ENCODE results near the gene NDUFAF4.
A peak's percentile ranks its signal among the peaks of the same experiment; 100 is the strongest.

NDUFAF4 gene

DNA sequence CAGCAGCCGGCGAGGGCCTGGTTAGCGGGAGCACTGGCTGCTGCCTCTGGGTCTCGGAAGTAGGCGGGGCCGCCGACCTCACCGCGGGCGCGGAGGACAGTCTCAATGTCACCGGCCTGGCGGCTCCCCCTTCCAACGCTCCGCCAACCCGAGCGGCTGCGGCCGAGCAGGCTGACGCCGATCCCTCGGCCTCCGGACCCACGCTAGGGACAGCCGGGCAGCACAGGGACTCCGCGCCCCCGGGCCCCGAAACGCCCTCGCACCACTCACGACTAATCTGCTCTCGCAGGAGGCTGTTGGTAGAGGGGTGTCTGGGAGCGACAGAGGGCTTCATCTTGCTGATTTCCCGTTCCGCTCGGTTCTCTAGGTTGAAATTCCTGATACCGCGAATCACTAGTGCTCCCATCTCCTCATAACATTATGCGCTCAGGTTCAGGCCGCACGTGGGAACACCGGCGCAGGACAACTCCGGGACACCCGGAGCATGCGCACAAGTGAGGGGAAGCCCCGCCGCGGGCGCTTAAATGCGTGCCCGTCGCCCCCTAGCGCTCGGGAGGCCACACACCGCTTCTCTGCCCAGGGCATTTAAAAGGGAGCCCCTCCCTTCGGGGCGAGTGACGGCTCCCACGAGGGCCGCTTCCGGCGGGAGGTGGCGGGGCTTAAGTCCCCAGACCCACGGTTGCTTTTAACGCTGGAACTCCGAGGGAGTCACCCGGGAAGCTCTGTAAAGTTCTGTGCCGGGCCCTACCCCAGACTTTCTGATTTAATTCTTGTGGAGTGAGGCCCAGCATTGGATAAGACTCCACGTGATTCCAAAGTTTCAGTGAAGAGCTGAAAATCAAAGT is at the start of gene NDUFAF4:
NDUFAF4 (minus strand) TSS at position 496 of the 845 bp plus-strand sequence; CDS start at position 406, 90 bp downstream.
- peak; percentile 87 to 92 for DNase-seq (ENCODE audit: low read depth in 2 of 2)

DNA sequence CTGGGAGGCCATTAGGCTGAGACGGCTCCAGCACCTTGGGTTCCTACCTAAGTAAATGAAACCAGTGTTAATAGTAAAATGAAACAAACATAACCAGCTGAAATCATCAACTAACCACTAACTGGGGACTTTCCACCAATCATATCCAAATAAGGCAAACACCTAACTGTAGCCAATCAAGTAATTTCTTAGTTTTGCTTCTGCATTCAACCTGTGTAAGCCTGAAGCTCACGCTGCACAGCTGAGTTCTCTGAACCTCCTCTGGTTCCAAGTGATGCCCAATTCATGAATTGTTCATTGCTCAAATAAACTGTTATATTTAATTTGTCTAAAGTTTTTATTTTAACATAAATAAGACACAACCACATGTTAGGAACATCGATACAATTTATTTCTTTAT is 49.4 kb upstream of the NDUFAF4 start:
- no peak for DNase-seq (ENCODE audit: low read depth in 2 of 2)

- no peak for DNase-seq (ENCODE audit: low read depth in 2 of 2)
These were observed 46.0 kb upstream of the NDUFAF4 start for GRCh38 chr6:96943555-96944215.

GRCh38 chr6:96942676-96943075 is 45.0 kb upstream of the NDUFAF4 start:
- no peak for DNase-seq (ENCODE audit: low read depth in 2 of 2)

GRCh38 chr6:96940322-96940721 is 42.6 kb upstream of the NDUFAF4 start:
- DNase-seq (ENCODE audit: low read depth in 2 of 2) = no peak

DNA sequence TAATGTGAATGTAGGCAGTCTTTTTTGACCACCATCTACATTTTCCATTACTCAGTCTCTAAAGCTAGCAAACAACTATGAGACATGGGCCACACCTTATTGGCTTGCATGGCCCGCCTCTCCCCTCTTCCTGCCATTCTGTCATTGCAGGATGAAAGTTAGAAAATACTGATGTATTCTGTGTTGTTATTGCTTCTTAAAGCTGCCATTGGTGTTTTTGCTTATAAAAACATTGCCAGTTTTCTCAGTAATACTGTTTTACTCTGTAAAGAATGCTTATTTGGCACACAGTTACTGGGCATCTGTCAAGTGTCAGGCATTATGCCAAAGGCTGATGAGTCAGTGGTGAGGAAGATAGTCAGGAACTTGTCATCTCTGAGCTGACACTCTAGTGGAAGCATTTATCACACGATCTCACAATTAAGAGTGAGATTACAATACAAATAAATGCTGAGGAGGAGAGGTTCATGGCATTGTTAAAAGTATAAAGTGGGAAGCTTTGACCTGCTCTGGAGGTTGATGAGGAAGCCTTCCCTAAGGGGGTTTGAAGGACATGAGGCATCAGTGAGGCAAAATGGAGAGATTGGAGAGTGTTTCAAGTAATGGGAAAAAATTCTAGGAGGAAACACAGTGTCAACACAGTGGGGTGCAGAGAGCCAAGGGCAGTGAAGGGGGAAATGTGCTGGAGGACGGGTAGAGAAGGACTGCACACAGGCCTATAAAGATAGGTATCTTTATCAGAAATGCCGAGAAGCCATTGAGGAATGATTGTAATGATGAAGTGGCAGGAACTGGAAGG is 41.5 kb upstream of the NDUFAF4 start:
- no peak for DNase-seq (ENCODE audit: low read depth in 2 of 2)

GRCh38 chr6:96934087-96934486 is 36.4 kb upstream of the NDUFAF4 start:
- DNase-seq (ENCODE audit: low read depth in 2 of 2) = no peak

- no peak for DNase-seq (ENCODE audit: low read depth in 2 of 2)
These were observed 33.5 kb upstream of the NDUFAF4 start for GRCh38 chr6:96931198-96931597.

DNA sequence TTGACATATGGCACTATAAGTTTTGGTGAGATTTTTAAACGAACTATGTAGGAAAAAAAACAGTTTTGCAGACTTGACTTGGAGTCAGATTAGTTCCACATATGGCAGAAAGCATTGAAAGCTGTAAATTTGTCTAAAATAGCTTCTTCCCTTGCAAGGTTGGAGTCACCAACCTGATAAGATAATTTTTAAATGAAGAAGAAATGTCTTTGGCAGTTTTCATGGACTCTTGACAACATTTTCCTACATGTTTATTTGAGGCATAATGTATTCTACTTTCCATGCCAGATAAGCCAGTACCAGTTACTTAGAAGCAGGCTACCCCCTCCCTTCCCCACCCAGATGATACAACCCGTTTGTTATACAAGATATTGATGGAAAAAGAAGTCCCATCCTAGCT is 32.0 kb upstream of the NDUFAF4 start:
- DNase-seq (ENCODE audit: low read depth in 2 of 2) = no peak

GRCh38 chr6:96927660-96928059 is 30.0 kb upstream of the NDUFAF4 start:
- no peak for DNase-seq (ENCODE audit: low read depth in 2 of 2)

GRCh38 chr6:96926425-96926824 is 28.7 kb upstream of the NDUFAF4 start:
- no peak for DNase-seq (ENCODE audit: low read depth in 2 of 2)

- no peak for DNase-seq (ENCODE audit: low read depth in 2 of 2)
These were observed 27.6 kb upstream of the NDUFAF4 start for GRCh38 chr6:96925290-96925687.

DNA sequence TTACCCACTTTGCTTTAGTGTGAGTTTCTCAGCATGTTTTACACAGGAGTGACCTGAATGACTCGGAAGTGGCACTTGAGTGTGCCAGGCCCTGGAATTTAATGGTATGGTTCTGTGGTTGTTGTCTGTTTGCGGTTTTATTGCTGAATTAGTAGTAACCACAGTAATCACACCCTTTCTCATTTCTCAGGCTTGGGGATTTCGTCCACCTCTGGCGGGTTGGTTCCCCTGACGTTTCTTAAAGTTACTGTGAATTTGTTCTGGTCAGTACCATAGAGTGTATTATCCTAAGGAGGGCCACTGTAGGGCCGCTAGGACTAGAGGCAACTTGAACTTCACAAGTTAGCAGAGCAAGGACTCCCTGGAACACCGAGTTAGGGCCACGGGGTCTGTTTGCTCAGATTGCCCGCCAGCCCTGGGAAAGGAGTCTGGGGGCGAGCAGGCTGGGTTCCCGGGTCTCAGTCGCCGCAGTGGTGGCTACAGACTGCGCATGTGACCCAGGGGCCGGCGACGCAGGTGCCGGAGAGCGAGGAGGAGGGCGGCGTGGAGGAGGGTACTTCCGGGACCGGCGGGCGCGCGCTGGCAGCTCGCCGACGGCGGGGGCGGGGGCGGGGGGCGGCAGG is 26.3 kb upstream of the NDUFAF4 start:
- peak in 1 of 2 donors; percentile 6 for DNase-seq (ENCODE audit: low read depth in 2 of 2)

- no peak for DNase-seq (ENCODE audit: low read depth in 2 of 2)
These were observed 25.7 kb upstream of the NDUFAF4 start for GRCh38 chr6:96923400-96923799.

DNA sequence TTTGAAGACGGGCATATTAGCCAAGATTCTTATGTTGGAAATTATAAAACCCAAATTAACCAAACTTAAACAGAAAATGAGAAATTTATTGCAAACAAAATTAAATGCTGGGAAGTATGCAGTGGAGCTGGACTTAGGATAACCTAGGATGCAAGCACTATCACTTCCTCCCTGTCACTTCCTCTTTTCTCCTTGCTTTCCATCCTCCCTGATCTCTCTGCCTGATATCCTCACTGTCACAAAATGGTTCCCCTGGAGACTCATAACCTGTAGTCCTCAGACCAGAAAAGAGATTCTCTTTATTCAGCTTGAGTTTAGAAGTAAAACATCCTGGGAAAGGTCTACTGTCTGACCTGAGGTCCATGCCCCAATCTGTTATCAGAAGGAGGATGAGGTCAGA is 19.4 kb upstream of the NDUFAF4 start:
- DNase-seq (ENCODE audit: low read depth in 2 of 2) = no peak

DNA sequence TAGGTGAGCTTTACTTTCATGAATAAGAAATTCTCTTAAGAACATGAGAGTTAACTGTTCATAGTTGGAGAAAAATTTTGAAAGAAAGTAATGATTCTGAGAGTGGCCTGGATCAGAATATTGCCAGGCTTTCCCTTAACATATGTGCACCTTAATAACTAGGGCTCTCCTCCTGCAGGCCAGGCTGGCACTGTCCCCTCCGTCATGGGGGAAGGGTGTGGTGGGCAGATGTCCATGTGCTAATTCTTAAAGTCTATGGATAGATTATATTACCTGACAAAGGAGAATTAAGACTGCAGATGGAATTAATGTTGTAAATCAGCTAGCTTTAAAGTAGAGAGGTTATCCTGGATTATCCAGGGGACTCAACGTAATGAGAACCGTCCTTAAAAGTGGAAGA is 15.9 kb upstream of the NDUFAF4 start:
- no peak for DNase-seq (ENCODE audit: low read depth in 2 of 2)

DNA sequence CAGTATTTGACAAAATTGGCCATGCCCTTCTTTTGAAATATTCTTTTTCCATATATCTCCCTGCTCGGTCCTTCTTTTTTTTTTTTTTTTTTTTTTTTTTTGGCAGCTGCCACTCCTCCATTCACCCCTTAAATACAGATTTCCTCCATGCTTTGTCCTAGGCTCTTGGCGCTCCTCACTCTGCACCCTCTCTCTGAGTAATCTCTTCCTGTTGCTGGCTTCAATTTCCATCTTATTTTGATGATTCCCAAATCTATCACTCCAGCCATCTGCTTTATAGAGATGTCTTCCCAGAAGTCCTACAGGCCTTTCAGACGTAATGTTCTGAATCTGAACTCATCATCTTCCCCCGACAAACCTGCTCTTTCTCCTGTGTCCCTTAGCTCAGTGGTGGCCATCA is 14.1 kb upstream of the NDUFAF4 start:
- DNase-seq (ENCODE audit: low read depth in 2 of 2) = no peak

GRCh38 chr6:96911171-96911570 is 13.5 kb upstream of the NDUFAF4 start:
- DNase-seq (ENCODE audit: low read depth in 2 of 2) = no peak

DNA sequence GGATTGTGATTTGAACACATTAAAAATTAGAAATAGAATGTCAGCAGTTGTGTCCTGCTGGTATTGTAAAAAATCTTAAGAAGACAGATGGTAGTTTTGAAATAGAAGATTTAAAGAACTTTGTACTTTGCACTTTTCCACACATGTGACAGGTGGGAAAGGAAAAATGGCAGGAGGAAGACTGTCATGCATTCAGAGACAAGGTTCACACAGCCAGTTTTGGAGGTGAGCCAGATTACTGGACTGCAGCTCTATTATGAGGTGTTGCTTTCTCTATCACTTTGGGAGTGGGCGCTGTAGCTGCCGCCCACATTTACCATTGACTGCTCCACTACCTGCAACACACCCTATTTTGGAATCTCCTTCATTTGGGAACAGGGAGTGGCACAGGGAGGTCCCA is 12.1 kb upstream of the NDUFAF4 start:
- DNase-seq (ENCODE audit: low read depth in 2 of 2) = no peak

DNA sequence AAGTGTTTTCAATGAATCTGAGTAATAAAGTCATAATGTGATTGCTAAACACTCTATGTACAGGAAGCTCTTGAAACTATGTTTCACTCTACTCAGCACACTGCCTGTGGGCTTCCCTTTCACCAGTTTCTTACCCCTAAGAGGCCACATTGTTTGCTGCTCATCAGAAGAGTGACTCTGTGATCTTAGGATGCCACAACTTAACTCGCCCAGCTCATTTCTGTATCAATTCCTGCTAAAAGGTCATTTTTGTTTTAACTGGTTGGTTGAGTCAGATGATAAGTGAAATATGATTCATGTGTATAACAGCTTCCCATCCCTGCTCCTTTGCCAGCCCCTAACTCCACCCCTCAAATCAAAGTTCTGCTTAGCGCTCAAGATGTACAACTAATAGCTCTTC is 9.8 kb upstream of the NDUFAF4 start:
- DNase-seq (ENCODE audit: low read depth in 2 of 2) = no peak

GRCh38 chr6:96900873-96901272 is 3.2 kb upstream of the NDUFAF4 start:
- DNase-seq (ENCODE audit: low read depth in 2 of 2) = no peak

DNA sequence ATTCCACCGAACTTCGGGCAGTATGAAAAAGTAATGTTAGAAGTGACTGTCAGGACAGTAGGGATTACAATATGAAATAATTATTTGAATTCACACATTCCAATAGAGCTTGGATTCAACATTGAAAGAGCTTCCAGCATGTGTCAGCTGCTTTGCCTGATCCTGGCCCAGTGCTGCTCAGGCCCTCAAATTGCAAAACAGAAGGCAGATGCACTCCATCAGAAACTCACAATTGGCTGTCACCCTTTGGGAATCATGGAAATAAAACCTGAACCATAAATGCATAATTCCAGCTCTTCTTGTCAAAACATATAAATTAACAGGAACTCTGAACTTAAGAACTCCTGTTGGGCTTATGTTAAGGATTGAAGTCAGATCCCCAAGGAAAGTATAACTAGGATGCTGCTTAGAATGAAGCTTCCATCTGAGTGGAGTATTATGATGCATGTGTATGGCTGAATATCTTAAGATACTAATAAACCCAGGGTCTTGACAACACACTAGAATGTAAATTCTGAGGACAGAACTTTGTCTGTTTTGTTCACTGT is 1.8 kb upstream of the NDUFAF4 start:
- DNase-seq (ENCODE audit: low read depth in 2 of 2) = no peak
